ENCODE measurements around the gene EFNA1. TPM values are rescaled to one million over a fixed set of nuclear protein-coding genes. Genes with fewer than 3 reads are reported as not detected.

The EFNA1 gene
- total RNA-seq, 4 donors from 2014 or later = 27.4 to 41.4 (median 34.0) TPM

- peaks cover 0 to 57% of the 10 kb centered on the region in 2 donors for H3K27me3 ChIP-seq
- no peak for DNase-seq (ENCODE audit: low spot score in 2 of 2)
- H3K4me1 ChIP-seq = peaks cover 4 to 62% (median 47%) of the 10 kb centered on the region in 4 donors
- H3K27ac ChIP-seq = no peak overlapping the region
- H3K36me3 ChIP-seq = no peaks in the 10 kb centered on the region
- H3K4me3 ChIP-seq = peak overlapping the region in 2 of 4 donors; percentile 9 to 28
- 0% methylated on average over 41 to 50 of the region's 71 CpGs for WGBS, 2 donors
- TF ChIP-seq EP300 (IDR thresholded peaks at IDR 0.05) = no peak
- TF ChIP-seq, protein P1, sequence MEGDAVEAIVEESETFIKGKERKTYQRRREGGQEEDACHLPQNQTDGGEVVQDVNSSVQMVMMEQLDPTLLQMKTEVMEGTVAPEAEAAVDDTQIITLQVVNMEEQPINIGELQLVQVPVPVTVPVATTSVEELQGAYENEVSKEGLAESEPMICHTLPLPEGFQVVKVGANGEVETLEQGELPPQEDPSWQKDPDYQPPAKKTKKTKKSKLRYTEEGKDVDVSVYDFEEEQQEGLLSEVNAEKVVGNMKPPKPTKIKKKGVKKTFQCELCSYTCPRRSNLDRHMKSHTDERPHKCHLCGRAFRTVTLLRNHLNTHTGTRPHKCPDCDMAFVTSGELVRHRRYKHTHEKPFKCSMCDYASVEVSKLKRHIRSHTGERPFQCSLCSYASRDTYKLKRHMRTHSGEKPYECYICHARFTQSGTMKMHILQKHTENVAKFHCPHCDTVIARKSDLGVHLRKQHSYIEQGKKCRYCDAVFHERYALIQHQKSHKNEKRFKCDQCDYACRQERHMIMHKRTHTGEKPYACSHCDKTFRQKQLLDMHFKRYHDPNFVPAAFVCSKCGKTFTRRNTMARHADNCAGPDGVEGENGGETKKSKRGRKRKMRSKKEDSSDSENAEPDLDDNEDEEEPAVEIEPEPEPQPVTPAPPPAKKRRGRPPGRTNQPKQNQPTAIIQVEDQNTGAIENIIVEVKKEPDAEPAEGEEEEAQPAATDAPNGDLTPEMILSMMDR (IDR thresholded peaks at IDR 0.05) = no peak
- no peak for TF ChIP-seq POLR2A (IDR thresholded peaks at IDR 0.05)
- H3K9me3 ChIP-seq = no peaks in the 10 kb centered on the region
Measured at GRCh38 chr1:155080312-155081228, 47.1 kb upstream of the EFNA1 start.

DNA sequence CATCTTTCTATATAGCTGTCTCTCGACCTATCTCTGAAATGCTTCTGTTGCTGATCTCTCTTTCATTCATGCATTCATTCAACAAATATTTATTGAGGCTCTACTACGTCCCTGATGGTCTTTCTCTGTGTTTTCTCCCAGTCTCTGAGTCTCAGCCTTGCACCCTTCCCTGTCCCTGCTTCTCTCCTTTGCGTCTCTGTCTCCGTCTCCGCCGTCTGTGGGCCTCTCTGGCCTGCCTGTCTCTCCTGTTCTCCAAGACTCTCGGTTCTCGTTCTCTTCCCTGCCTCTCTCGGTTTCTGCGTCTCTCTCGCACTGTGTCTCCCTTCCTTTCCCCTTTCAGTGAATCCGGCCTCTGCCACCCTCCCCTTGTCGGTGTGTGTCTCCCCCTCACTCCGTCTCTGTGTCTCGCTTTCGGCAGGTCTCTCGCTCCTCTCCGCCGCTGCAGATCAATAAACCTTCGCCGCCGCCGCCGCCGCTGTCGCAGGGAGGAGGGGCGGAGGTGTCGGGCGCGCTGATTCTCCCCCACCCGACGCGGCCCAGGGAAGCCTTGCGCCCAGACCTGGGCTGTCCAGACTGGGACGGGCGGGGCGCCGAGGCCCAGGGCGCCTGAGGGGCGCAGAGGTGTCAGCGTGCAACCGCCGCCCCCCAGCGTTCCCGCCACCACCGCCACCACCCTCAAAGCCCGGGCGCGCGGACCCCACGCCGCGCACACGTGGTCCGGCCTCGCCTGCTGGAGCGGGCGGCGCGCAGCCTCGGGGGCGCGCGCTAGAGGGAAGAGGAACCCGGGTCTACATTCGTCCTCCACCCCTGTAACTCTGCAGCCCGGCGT, 46.0 kb upstream of the EFNA1 start:
- TF ChIP-seq, protein P1 (IDR thresholded peaks at IDR 0.05) = no peak
- TF ChIP-seq POLR2A (IDR thresholded peaks at IDR 0.05) (no peak), EP300 (IDR thresholded peaks at IDR 0.05) (no peak)
- no peaks in the 10 kb centered on the region for H3K9me3 ChIP-seq
- peaks cover 4 to 74% (median 55%) of the 10 kb centered on the region in 4 donors for H3K4me1 ChIP-seq
- H3K4me3 ChIP-seq = peak overlapping the region in 1 of 4 donors; percentile 36
- H3K27ac ChIP-seq = no peak overlapping the region
- DNase-seq (ENCODE audit: low spot score in 2 of 2) = no peak
- H3K36me3 ChIP-seq = no peaks in the 10 kb centered on the region
- WGBS, 2 donors = 5% methylated on average over 32 to 66 of the region's 68 CpGs
- peaks cover 0 to 57% of the 10 kb centered on the region in 2 donors for H3K27me3 ChIP-seq

- 2 to 3% methylated on average over 32 to 36 of the region's 36 CpGs for WGBS, 2 donors
- peak overlapping the region in 1 of 4 donors; percentile 36 for H3K4me3 ChIP-seq
- peaks cover 0 to 57% of the 10 kb centered on the region in 2 donors for H3K27me3 ChIP-seq
- H3K4me1 ChIP-seq = peaks cover 4 to 79% (median 55%) of the 10 kb centered on the region in 4 donors
- no peaks in the 10 kb centered on the region for H3K9me3 ChIP-seq
- no peak for DNase-seq (ENCODE audit: low spot score in 2 of 2)
- no peaks in the 10 kb centered on the region for H3K36me3 ChIP-seq
- no peak overlapping the region for H3K27ac ChIP-seq
- TF ChIP-seq, protein P1 (IDR thresholded peaks at IDR 0.05) = no peak
- no peak for TF ChIP-seq POLR2A (IDR thresholded peaks at IDR 0.05)
- no peak for TF ChIP-seq EP300 (IDR thresholded peaks at IDR 0.05)
Measured at GRCh38 chr1:155082301-155083051, 45.2 kb upstream of the EFNA1 start.

DNA sequence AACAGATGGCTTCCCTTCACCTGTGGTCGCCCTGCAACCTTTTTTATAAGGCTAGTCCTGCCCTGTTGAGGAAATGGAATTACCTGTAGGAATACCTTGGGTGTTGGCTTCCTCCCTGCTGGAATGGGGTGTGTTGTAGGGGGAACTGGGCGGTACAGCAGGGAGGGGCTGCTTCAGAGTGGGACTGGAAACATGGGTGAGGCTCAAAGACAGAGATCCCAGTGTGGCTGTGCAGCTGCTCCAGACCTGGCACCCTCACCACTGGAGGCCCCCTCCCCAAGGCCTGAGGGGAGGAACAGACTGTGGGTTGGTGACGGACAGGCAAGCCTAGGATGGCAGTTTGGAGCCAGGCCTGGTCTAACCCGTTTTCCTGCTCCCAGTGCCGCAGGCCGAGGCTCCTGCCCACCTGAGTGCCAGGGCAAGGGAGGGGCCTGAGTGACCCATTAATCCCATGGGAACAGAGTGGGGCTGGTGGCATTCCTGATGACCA, 44.6 kb upstream of the EFNA1 start:
- Histone ChIP-seq H3K9me3 (no peaks in the 10 kb centered on the region), H3K4me3 (no peak overlapping the region), H3K27me3 (peaks cover 0 to 57% of the 10 kb centered on the region in 2 donors), H3K36me3 (no peaks in the 10 kb centered on the region), H3K4me1 (peaks cover 4 to 79% (median 55%) of the 10 kb centered on the region in 4 donors), H3K27ac (no peak overlapping the region)
- WGBS, 2 donors = 38 to 50% methylated on average over 2 to 3 of the region's 6 CpGs
- no peak for TF ChIP-seq POLR2A (IDR thresholded peaks at IDR 0.05)
- TF ChIP-seq, protein P1 (IDR thresholded peaks at IDR 0.05) = no peak
- DNase-seq (ENCODE audit: low spot score in 2 of 2) = no peak
